ENCODE measurements around the gene IGSF21.

Gene IGSF21

GRCh38 chr1:18307329-18307898 lies 199.8 kb downstream of the IGSF21 start:
- no peak for DNase-seq (ENCODE audit: extremely low spot score)
- CTCF ChIA-PET, result interaction anchor here (1.3 kb wide), 1 partner anchor 9 kb away, joined by 3 read pairs; no protein-coding TSS in a partner anchor
- no peak for TF ChIP-seq CTCF (IDR thresholded peaks at IDR 0.05; ENCODE audit: control extremely low read depth, extremely low read depth, low read depth, missing control alignments)
- POLR2A ChIA-PET, result no interaction called here

- DNase-seq (ENCODE audit: extremely low spot score), result no peak
- ChIA-PET POLR2A (no interaction called here), CTCF (interaction anchor here (1.3 to 1.6 kb wide), 2 partner anchors 9 to 11 kb away, joined by 3 to 4 read pairs; no protein-coding TSS in a partner anchor)
- TF ChIP-seq CTCF (IDR thresholded peaks at IDR 0.05; ENCODE audit: control extremely low read depth, extremely low read depth, low read depth, missing control alignments), result no peak
Measured at GRCh38 chr1:18309552-18310155, 202.1 kb downstream of the IGSF21 start.

GRCh38 chr1:18312961-18313360 lies 205.4 kb downstream of the IGSF21 start:
- ChIA-PET CTCF (no interaction called here), POLR2A (no interaction called here)
- TF ChIP-seq CTCF (IDR thresholded peaks at IDR 0.05; ENCODE audit: control extremely low read depth, extremely low read depth, low read depth, missing control alignments), result no peak
- DNase-seq (ENCODE audit: extremely low spot score), result no peak

GRCh38 chr1:18313523-18313922 lies 205.9 kb downstream of the IGSF21 start:
- TF ChIP-seq CTCF (IDR thresholded peaks at IDR 0.05; ENCODE audit: control extremely low read depth, extremely low read depth, low read depth, missing control alignments), result no peak
- CTCF ChIA-PET, result no interaction called here
- DNase-seq (ENCODE audit: extremely low spot score), result no peak
- POLR2A ChIA-PET, result no interaction called here

- POLR2A ChIA-PET, result no interaction called here
- TF ChIP-seq CTCF (IDR thresholded peaks at IDR 0.05; ENCODE audit: control extremely low read depth, extremely low read depth, low read depth, missing control alignments), result no peak
- no peak for DNase-seq (ENCODE audit: extremely low spot score)
- CTCF ChIA-PET, result no interaction called here
Measured at GRCh38 chr1:18314399-18314798, 206.8 kb downstream of the IGSF21 start.

- TF ChIP-seq CTCF (IDR thresholded peaks at IDR 0.05; ENCODE audit: control extremely low read depth, extremely low read depth, low read depth, missing control alignments), result no peak
- POLR2A ChIA-PET, result no interaction called here
- DNase-seq (ENCODE audit: extremely low spot score), result no peak
- CTCF ChIA-PET, result no interaction called here
Measured at GRCh38 chr1:18315449-18315848, 207.9 kb downstream of the IGSF21 start.
